HG02642 (cell line): ENCODE measurements around the gene OAS2.

Experiments used
- ATAC-seq: cut with Tn5 transposase; IDR thresholded peaks from one replicate; pipeline ENCODE4 v1.9.1; 2021; ENCODE audit warnings: mild to moderate bottlenecking; ENCODE audit not compliant: unreplicated experiment, poor library complexity

OAS2 gene

DNA sequence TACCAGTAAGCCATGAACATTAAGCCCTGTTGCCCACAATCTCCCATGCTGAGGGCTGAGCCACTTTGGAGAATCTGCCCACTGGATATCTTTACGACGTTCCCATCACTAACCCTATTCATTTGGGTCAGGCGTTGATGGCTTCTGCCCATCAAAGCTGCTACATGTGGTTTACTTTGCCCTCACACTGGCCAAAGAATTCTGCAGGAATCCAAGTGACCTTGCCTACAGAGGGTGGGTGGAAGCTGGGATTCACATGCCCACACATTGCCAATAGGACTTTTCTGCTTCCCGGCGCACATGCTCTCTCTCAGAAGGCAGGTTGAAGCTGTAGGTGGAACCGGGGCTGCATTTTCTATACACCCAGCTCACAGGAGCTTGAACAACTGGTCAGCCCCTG is 28.3 kb downstream of the OAS2 start:
- ATAC-seq, result no peak

DNA sequence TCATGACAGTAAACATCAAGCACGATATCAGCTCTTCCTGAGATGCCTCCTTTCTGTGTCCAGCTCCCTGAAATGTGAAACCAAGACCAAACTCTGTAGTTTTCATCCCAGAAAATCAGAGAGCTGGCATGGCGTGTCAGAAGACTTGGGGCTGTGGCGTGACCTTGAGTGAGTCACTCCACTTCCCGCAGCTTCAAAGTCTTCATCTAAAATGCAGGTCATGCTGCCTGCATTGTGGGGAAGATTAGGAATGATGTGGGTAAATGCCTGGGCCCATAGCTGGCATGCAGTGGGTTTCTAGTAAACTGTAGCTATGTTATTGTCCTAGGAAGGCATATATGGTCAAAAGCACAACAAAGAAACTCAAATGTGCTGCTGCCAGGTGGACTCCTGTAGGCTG is 28.8 kb downstream of the OAS2 start:
- ATAC-seq, result no peak

DNA sequence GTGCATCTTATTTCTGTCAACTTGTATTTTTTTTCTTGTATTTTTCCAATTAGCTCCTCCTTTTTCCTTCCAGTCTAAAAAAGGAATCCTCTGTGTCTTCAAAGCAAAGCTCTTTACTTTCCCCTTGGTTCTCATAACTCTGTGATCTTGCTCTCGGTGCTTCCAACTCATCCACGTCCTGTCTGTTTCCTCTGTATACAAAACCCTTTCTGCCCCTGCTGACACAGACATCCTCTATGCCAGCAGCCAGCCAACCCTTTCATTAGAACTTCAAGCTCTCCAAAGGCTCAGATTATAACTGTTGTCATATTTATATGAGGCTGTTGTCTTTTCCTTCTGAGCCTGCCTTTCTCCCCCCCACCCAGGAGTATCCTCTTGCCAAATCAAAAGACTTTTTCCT is 32.4 kb downstream of the OAS2 start:
- ATAC-seq, result no peak

DNA sequence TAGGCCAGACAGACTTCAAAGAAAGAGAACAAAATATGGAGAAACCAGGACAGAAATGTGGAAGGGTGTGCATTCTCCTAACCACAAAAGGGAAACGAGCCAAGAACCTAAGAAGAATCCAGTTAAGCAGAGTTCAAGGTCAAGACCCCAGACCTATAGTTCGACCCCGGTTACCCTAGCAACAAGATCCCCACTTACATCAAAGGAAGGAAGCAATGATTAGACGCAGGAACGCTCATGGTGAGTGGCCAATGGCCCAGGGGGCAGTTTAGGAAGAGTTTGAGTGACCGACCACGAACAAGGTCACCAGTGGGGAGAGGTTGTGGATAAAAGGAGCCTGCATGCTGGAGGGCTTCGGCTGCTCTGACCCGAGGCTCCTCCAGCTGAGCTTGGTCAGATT is 36.2 kb downstream of the OAS2 start:
- ATAC-seq, result no peak

DNA sequence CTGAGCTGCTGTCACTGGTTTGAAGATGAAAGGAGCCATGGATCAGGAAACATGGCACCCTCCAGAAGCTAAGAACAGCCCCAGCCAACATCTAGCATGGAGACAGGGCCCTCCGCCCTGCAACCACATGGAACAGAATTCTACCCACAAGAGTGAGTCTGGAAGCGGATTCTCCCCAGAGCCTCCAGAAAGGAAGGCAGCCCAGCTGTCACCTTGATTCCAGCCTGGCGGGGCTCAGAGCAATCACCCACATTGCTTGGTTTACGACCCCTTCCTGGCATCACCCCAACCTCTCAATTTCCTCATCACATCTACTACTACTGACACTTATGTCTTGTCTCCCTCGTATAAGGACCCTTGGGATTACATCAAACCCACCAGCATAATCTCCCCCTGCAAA is 38.5 kb downstream of the OAS2 start:
- ATAC-seq, result no peak

DNA sequence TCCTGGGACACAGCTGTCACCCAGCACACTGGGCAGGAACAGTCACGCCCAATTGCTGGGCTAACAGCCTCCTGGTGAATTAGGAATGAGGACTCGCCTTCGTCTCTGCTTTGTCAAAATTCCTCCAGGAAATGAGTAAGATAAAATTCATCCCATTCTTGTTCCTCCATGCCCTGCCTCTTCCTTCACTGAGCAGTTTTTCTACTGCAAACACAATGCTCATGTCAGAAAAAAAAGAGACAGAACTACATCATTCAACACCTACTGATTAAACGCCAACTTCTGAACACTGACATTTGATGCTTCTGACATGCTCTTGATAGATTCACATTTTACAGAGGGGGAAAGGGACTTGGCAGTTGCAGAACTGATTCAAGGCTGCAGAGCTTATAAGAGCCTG is 40.7 kb downstream of the OAS2 start:
- ATAC-seq, result no peak

DNA sequence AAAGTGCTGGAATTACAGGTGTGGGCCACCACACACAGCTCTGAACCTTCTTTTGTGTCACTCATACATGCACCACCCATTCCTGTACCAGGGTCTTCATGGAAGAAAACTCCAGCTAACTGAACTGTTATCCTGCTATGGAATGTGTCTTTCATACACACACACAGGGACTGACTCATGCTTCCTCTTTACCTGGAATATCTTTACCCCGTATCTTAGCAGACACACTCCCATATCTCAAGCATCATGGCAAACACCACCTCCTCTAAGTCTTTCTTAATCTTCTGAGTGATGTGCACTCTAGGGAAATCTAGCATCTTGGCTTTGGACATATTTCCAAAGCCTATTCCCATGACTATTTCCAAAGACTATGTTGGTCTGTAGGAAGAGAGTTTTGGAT is 43.2 kb downstream of the OAS2 start:
- ATAC-seq, result no peak

DNA sequence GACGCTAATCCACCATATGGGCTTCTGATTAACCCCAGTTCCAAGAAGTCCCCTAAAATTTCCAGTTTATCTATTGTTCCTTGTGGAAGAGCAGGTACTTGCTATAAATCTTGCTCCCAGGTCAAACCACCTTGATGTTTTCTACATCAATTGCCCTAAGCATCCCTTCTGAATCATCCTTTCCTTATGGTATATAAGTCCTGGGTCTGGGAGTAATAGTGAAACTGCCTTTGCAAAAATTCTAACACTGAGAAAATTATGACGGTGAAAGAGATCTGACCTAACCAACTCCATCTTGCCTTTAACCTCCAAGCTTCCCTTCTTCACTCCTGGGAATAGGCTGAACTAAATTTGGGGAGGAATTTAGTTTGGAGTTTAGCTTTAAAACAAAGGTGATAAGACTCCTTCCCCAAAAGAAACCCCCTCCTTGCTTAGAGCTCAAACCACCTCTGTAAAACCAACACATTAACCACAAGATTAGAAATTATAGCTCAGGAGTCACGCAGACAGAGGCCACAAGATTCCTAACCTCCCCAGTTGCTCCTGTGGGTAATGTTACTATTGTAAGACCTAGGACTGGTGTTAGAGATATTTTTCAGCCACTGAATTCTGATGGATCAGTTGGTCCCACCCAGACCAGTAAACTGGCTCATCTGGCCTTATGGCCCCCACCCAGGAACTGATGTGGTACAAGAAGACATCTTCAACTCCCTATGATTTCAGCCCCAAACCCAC is 44.4 kb downstream of the OAS2 start:
- no peak for ATAC-seq

DNA sequence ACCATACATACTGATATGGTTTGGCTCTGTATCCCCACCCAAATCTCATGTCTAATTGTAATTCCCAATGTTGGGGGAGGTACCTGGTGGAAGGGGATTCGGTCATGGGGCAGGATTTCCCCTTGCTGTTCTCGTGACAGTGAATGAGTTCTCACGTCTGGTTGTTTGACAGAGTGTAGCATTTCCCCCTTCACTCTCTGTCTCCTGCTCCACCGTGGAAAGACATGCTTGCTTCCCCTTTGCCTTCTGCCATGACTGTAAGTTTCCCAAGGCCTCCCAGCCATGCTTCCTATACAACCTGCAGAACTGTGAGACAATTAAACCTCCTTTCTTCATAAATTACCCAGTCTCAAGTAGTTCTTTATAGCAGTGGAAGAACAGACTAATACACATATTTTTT is 49.4 kb downstream of the OAS2 start:
- no peak for ATAC-seq

DNA sequence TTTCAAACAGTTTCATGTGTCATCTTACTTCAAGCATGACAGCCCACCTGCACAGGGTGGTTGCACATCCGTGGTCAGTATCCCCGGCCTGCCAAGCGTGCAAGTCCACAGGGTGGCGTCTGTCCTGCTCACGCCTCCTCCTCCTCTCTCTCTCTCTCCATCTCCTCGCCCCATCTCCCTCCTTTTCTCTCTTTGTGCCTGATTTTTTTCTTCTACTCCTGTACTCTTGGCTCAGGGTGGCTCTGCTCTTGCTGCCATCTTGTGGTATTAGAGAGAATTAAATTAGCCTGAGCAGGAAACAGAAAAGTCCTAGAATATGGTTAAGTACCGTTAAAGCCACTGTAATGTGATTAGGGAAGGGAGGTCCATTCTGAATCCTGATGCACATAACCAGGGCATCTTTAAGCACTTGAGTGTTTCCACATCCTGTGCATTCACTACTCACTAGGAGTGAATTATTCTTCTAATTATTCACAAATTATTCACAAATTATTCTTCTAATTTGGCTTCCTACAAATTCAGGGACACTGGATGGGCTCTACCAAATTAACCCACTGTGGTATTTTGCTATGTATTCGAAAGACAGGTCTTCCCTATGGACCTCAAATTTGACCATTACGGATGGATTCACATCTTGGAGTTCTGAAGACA is 52.7 kb downstream of the OAS2 start:
- ATAC-seq, result no peak

DNA sequence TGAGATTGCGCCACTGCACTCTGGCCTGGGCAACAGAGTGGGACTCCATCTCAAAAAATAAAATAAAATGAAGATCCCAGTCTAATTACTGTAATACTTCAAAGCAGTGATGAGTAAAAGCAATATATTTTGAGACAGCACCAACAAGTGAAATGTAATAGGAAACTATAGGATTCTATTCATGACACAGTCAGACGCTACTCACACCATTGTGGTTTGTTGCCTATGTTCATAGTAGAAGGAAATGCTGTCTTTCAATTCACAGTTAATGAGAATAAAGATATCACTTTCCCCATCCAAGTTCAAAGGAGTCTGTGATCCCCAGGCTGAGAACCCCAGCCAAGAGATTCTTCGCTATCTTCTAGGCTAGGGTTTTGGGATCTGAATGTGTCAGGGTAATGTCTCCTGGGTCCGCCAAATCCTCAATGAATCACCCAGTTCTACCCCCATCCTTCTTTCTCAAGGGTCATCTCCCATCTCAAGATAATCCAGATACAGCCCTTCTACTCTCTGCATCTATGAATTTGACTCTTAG is 61.7 kb downstream of the OAS2 start:
- ATAC-seq, result no peak

DNA sequence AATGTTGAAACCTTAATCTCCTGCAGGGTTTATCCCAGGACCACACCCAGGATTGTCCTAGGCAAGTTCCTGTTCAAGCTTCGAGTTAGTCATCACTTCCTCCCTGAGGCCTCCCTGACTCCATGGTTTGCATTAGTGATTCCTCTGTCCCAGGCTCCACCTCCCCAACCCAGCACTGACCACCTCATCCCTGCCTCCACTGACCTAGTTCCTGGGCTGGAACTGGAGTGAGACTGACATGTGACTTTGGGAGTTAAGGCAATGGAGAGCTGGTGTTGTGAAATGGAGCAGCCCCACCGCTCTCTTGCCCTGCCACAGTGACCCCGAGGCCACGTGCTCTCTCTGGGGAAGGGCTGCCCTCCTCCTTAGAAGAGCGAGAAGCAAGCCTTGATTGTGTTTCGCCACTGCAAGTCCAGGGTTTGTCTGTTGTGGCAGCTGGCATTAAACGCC is 62.4 kb downstream of the OAS2 start:
- ATAC-seq, result no peak

DNA sequence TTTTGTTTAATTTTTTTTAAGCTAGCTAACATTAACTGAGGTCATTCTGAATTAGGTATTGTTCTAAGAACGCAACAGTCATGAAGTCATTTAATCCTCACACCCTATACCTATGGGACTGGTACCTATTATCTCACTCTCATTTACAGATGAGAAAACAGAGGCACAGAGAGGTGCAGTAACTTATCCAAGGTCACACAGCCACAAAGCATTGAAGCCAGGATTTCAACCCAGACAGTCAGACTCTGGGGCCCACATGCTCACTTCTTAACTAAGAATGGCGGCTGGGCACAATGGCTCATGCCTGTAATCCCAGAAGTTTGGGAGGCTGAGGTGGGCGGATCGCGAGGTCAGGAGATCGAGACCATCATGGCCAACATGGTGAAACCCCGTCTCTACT is 63.2 kb downstream of the OAS2 start:
- ATAC-seq, result no peak

DNA sequence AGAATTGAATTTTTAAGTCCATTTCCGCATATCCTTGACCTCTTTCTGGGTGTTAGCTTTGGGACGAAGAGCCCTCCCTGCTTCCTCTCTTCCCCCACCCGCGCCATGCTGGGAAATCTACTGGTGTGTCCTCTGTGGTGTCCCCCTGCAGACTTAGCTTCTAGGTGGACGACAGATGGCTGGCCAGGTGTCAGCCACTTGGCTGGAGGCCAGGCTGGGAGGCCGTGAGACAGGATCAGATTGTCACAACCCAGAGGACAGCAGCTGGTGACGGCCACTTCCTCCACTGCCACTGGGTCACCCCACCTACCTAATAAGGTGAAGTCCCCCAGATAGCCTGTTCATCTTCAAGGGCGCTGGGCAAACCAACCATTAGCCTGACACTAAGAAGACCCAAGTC is 64.9 kb downstream of the OAS2 start:
- no peak for ATAC-seq

DNA sequence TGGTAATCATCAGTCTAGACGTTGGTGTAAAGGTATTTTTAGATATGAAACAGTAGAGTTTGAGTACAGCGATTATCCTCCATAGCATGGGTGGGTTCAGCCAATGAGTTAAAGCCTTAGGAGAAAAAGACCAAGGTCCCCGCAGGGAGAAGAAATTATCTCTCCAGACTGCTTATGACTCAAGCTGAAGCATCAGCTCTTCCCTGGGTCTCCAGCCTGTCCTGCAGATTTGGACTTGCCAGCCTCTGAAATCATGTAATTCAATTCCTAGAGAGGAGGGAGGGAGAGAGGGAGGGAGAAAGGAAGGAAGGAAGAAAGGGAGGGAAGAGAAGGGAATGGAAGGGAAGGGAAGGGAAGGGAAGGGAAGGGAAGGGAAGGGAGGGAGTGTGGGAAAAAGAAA is 66.2 kb downstream of the OAS2 start:
- no peak for ATAC-seq

DNA sequence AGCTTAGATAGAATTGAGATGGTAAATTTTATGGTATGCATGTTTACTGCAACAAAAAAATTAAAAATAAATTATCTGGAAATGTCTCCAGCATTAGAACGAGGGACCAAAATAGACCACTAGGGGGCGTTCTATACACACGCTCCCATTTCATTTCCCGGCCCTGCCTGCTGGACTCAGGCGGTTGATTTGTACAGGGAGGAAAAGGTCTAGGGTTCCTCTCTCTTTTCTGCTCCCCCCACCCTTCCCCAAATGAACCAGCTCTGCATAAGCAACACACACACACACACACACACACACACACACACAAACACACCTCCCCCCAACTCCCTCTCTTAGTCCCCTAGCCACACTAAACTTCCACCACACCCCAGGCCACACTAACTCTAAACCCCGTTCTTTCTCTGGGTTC is 70.4 kb downstream of the OAS2 start:
- ATAC-seq, result no peak

DNA sequence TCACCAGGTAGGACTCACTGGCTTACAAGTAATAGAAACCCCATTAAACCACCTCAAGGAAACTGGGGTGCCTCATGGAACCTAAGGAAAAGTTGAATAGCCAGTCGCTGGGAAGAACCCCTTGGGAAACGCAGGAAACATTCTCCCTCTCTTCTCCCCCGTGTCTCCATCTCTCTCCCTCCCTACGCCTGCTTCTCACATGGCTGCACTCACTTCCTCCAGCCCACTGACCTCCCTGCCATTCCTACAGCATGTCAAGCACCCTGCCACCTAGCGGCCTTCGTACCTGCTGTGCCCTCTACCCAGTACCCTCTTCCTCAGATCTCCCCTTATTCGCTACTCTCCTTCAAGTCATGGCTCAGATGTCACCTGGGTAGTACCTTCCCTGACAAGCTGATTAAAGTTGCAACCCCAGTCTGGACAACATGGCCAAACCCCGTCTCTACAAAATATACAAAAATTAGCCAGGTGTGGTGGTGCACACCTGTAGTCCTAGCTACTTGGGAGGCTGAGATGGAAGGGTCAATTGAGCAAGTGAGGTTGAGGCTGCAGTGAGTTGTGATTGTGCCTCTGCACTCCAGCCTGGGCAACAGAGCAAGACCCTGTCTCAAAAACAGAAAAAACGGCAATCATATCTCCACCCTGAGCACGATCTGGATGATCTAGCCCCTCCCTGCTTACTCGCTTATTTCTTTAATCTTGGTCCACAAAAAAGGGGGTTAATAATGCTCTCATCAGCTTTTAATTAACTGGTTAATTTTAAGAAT is 71.8 kb downstream of the OAS2 start:
- no peak for ATAC-seq

DNA sequence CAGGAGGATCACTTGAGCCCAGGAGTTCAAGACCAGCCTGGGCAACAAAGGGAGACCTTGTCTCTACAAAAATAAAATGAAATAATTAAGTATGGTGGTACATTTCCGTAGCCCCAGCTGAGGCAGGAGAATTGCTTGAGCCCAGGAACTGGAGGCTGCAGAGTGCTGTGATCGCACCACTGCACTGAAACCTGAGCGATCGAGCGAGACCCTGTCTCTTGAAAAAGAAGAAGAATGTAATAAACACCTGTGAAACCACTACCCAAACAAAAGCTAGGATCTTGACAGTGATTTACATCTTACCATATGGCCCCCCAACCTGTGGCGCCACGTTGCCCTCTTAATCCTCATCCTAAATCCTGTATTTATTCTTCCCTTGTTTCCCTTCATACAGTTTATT is 72.5 kb downstream of the OAS2 start:
- ATAC-seq, result no peak

DNA sequence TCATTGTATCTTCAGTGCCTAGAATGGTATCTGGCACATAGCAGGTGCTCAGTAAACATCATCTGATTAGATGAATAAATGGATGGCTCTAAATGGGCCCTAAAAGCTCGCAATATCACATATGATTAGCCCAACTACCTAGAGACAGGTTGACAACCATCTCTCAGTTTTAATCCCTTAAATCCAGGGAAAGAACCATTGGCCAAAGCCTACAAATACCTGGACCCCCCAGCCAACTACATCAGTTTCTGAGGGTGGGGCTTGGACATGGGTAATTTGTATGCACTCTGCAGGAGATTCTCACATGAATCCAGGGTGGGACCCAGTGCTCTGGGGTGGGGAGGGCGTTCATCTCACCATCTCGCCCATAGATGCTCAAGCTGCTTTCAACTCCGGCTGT is 73.4 kb downstream of the OAS2 start:
- ATAC-seq, result no peak

DNA sequence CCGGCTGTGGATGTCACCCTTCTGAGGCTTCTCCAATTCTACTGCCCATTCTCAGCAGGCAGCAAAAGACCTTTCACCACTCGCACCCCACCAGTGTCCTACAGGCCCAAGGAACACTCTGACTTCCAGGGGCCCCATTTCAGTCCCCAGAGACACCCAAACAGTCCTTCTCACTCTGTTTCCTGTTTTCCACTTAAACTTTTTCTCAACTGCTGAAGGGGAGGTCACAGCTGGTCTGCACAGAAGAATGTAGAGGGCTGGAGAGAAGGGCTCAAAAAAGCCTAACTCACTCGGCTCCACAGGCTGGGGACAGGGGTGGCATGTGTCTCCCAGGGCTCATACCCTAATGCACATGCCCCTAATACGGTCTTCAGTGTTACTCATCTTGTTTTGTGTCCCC is 74.0 kb downstream of the OAS2 start:
- ATAC-seq, result no peak

DNA sequence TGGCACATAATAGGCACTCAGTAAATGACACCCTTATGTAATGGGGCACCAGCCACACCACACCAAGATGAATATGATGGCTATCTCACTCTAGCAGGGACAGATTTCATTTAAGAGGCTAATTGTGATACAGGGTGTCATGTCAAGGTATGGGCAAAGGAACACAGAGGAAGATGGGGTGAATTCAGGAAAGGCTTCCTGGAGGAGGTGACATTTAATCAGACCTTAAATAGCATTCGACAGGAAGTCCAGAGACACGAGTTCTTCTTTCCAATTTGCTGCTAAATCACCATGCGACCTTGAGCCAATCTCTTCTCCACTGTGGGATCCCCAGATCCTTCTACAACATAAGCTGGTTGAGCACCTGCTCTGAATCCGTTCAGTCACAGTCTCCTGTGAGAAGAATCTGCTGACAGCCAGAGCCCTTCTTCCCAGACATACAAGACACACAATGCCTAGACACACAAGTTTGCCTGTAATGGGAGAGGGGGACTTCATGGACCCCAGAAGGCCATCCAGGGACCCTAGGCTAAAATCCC is 76.7 kb downstream of the OAS2 start:
- ATAC-seq, result no peak
